Spinal cord (tissue), 10 donors: Measurements from ENCODE around the gene GIT1. TPM values are rescaled to one million over a fixed set of nuclear protein-coding genes. Genes with fewer than 3 reads are reported as not detected.

ENCODE experiments used
- DNase-seq, 6 donors: peaks; one replicate each; pipeline versions ENCODE4 v3.0.0 to v3.0.0-alpha.2; 2013 to 2015; ENCODE audit warnings: low spot score in 6 of 6, low read depth in 4 of 6
- H3K27ac ChIP-seq: one replicate; pipeline ENCODE4 v1.5.1; 2013; ENCODE audit warnings: low read depth, low read length, control low read depth
- H3K27me3 ChIP-seq: one replicate; pipeline ENCODE4 v1.6.1; 2013; ENCODE audit warnings: low read length; ENCODE audit not compliant: control insufficient read depth, insufficient read depth
- H3K36me3 ChIP-seq: one replicate; pipeline ENCODE4 v1.6.1; 2013; ENCODE audit warnings: low read length; ENCODE audit not compliant: control insufficient read depth, insufficient read depth
- H3K4me1 ChIP-seq: one replicate; pipeline ENCODE4 v1.6.1; 2013; ENCODE audit warnings: low read length; ENCODE audit not compliant: control insufficient read depth, insufficient read depth
- H3K4me3 ChIP-seq: one replicate; pipeline ENCODE4 v1.5.1; 2013; ENCODE audit warnings: low read depth, low read length, control low read depth
- H3K9me3 ChIP-seq: one replicate; pipeline ENCODE4 v1.6.1; 2013; ENCODE audit warnings: low read length; ENCODE audit not compliant: control insufficient read depth, insufficient read depth
- WGBS: methylation state at CpG from one replicate; pipeline ENCODE4 v1.1.5; 2013; ENCODE audit warnings: missing lambda C conversion rate; ENCODE audit not compliant: insufficient coverage; 5-methylcytosine and 5-hydroxymethylcytosine counted together
- polyA plus RNA-seq, 2 donors: library from polyadenylated mRNA; unstranded; fragments of 120-200 nt; gene quantifications; one replicate each; pipeline ENCODE4 v1.2.1, GENCODE V29; 2013; ENCODE audit not compliant: insufficient read length in 2 of 2
- total RNA-seq, 2 donors: library from RNA; depleted of rRNA in 1 of 2; stranded (reverse); fragments of 120-200 nt in 1 of 2; fragments of >200 nt in 1 of 2; gene quantifications; one replicate each; pipeline versions ENCODE4 v1.2.3 to v1.2.4, GENCODE V29; 2013 to 2014
- donor health status: healthy.

The GIT1 gene
- total and polyA plus RNA-seq, 4 donors: 23.3 to 90.3 (median 62.8) TPM

GRCh38 chr17:29611351-29612093 lies 22.1 kb upstream of the GIT1 start:
- Histone ChIP-seq H3K36me3 (peaks cover 51% of the 10 kb centered on the region), H3K9me3 (no peaks in the 10 kb centered on the region), H3K27me3 (peaks cover 13% of the 10 kb centered on the region), H3K27ac (no peak overlapping the region), H3K4me1 (peaks cover 37% of the 10 kb centered on the region), H3K4me3 (no peak overlapping the region)
- 95% methylated on average over 6 of the region's 11 CpGs for WGBS
- no peak for DNase-seq

- no peak for DNase-seq
- Histone ChIP-seq H3K27me3 (peaks cover 3% of the 10 kb centered on the region), H3K4me1 (peaks cover 25% of the 10 kb centered on the region), H3K27ac (no peak overlapping the region), H3K36me3 (peaks cover 51% of the 10 kb centered on the region), H3K4me3 (no peak overlapping the region), H3K9me3 (no peaks in the 10 kb centered on the region)
- WGBS: no CpG with 5 or more reads among the region's 3 CpGs
These were observed 20.9 kb upstream of the GIT1 start for GRCh38 chr17:29610395-29610794.

GRCh38 chr17:29608986-29609385 lies 19.5 kb upstream of the GIT1 start:
- DNase-seq: no peak
- H3K9me3 ChIP-seq: no peaks in the 10 kb centered on the region
- 93% methylated on average over 13 of the region's 15 CpGs for WGBS
- peaks cover 11% of the 10 kb centered on the region for H3K4me1 ChIP-seq
- no peak overlapping the region for H3K27ac ChIP-seq
- H3K36me3 ChIP-seq: peaks cover 42% of the 10 kb centered on the region
- H3K4me3 ChIP-seq: no peak overlapping the region
- peaks cover 3% of the 10 kb centered on the region for H3K27me3 ChIP-seq

- no peaks in the 10 kb centered on the region for H3K27me3 ChIP-seq
- WGBS: 90% methylated on average over 28 of the region's 29 CpGs
These were observed 18.2 kb upstream of the GIT1 start for GRCh38 chr17:29607557-29608195.

GRCh38 chr17:29603109-29603674 lies 13.7 kb upstream of the GIT1 start:
- WGBS: 80% methylated on average over 1 of the region's 6 CpGs
- Histone ChIP-seq H3K4me3 (no peak overlapping the region), H3K4me1 (no peaks in the 10 kb centered on the region), H3K9me3 (no peaks in the 10 kb centered on the region), H3K27ac (no peak overlapping the region), H3K27me3 (no peaks in the 10 kb centered on the region), H3K36me3 (peaks cover 11% of the 10 kb centered on the region)
- DNase-seq: no peak

More at GRCh38 chr17:29607557-29608195, 18.2 kb upstream of the GIT1 start:
- no peak for DNase-seq
- H3K27ac ChIP-seq: no peak overlapping the region
- H3K9me3 ChIP-seq: no peaks in the 10 kb centered on the region
- no peaks in the 10 kb centered on the region for H3K4me1 ChIP-seq
- no peak overlapping the region for H3K4me3 ChIP-seq
- peaks cover 33% of the 10 kb centered on the region for H3K36me3 ChIP-seq

GRCh38 chr17:29597361-29598172 lies 8.1 kb upstream of the GIT1 start:
- Histone ChIP-seq H3K27me3 (no peaks in the 10 kb centered on the region), H3K27ac (no peak overlapping the region), H3K4me1 (peaks cover 49% of the 10 kb centered on the region), H3K36me3 (peaks cover 6% of the 10 kb centered on the region), H3K4me3 (no peak overlapping the region), H3K9me3 (no peaks in the 10 kb centered on the region)
- DNase-seq: no peak
- 40% methylated on average over 10 of the region's 13 CpGs for WGBS

GRCh38 chr17:29596811-29597210 lies 7.4 kb upstream of the GIT1 start:
- H3K27ac ChIP-seq: no peak overlapping the region
- H3K4me3 ChIP-seq: no peak overlapping the region
- no peak for DNase-seq
- H3K4me1 ChIP-seq: peaks cover 57% of the 10 kb centered on the region
- H3K36me3 ChIP-seq: peaks cover 6% of the 10 kb centered on the region
- no peaks in the 10 kb centered on the region for H3K27me3 ChIP-seq
- WGBS: 66% methylated on average over 7 of the region's 9 CpGs
- no peaks in the 10 kb centered on the region for H3K9me3 ChIP-seq

- H3K36me3 ChIP-seq: peaks cover 6% of the 10 kb centered on the region
- no peaks in the 10 kb centered on the region for H3K9me3 ChIP-seq
- no peak overlapping the region for H3K4me3 ChIP-seq
- no peak overlapping the region for H3K27ac ChIP-seq
- no peaks in the 10 kb centered on the region for H3K27me3 ChIP-seq
- H3K4me1 ChIP-seq: peaks cover 63% of the 10 kb centered on the region
- 56% methylated on average over 9 of the region's 12 CpGs for WGBS
- DNase-seq: no peak
These were observed 6.7 kb upstream of the GIT1 start for GRCh38 chr17:29595943-29596774.
